CD4-positive, alpha-beta T cell treated with Interleukin-2 at 100 ng/mL for 4 hours (primary cell): ENCODE data around the gene SORBS2.

Experiments
- DNase-seq: peaks from one replicate; pipeline ENCODE4 v3.0.0-alpha.2; 2020; ENCODE audit warnings: low spot score

SORBS2 gene

DNA sequence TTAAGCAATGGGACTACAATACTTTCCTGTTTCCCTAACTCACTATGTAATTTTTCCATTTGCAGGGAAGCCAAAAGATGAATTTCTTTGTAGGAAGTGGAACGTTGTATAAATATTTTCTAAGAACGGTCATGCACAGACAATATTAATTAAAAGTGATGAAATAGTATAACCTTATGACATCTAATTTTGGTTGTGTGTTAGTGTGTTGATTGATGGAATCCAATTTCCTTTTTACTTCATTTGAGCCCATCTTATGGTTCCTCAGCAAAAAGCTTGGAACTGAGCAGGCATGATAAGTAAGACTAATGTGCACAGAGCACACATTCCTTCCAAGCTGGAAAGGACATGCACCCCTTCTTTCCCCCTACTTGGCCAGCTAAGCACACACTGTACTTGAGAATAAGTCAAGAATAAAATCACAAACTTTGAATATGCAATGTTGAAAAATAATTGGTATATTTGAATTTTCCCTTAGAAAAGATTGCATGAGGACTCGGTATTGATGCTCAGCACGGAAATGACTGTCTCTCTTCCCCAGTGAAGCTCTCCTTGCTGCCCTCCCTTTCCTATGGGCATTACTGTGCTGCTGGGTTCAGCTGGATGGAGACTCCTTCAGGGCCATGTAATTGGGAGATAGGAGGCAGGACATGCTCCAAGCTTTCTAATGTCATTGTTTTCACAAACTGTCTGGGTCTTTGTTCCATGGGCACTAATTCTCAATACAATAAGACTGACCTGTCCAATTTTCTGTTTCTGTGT, 257.4 kb downstream of the SORBS2 start:
- DNase-seq = no peak

DNA sequence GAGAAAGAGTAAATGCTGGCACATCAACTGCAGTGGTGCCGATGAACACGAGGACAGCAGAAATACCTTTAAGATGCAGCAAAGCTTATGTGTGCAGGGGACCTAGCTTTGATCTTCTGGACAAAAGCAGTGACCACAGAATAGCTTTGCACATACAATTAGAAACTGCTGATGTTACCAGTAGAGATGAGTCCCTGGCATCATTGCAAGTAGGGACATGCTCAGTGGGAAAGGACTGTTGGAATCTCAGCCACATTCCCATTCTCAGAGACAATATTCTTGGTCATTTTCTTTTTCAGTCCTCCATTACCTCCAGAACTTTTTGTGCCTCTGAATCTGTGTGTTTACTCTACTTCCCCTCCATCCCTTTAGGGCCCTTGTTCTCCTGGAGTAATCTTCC, 259.7 kb downstream of the SORBS2 start:
- no peak for DNase-seq

DNA sequence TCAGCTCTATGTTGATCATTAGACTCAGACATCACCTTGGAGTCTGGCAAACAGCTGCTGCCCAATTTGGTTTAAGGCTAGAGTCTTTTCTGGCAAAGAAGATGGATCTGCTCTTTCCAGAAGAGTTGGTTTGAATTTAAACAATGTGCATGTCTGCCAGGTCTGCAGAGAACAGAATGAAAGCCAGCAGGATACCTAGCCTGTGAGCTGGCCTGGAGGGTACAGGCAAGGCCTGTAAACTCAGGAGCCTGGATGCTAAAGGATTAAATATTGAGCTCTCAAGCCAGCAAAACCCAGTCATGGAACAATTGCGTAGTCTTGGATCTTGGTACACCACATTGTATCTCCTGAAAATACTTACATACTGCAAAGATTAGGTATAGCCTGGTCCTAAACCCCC, 261.1 kb downstream of the SORBS2 start:
- DNase-seq = no peak

DNA sequence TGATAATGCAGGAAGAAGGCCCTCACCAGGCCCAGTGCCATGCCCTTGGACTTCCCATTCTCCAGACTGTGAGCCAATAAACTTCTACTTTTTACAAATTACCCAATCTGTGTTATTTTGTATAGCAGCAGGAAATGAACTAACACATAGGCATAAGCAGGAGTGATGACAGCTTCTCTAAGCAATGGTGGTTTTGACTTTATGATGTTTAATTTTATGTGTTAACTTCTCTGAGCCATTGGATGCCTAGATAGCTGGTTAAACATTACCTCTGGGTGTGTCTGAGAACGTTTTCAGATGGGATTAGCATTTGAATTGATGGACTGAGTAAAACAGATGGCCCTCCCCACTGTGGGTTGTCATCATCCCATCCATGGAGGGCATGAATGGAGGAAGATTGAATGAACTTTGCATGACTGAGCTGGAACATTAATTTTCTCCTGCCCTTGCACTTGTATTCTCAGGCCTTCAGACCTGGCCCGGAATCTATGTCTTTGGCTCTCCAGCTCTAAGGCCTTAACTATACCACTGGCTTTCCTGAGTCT, 262.8 kb downstream of the SORBS2 start:
- no peak for DNase-seq

DNA sequence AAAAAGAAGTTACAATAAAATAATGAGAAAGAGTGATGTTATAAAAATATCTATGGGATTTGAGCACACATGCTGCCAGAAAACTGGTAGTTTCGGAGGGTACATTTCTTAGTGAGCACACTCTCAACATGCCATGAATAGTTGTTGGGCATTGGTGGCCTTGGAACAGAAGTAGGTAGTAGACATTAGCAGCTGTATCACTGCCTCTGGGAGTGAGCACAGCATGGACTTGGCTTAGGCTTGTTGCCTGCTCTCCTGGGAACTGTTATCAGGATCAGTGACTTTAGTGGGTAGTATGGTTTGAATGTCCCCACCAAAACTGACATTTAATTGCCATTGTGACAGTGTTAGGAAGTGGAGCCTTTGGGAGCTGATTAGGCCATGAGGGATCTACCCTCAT, 263.4 kb downstream of the SORBS2 start:
- no peak for DNase-seq

DNA sequence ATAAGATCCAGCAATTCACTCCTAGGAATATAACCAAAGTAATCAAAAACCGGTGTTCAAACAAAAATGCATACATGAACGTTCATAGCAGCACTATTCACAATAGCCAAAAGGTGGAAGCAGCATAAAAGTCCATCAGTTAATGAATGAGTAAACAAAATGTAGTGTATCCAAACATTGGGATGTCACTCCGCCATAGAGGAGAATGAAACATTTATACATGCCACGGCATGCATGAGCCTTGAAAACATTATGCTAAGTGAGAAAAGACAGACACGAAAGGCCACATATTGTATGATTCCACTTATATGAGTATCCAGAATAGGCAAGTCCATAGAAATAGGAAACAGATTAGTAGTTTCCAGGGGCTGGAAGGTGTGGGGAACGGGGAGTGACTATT, 265.7 kb downstream of the SORBS2 start:
- no peak for DNase-seq

DNA sequence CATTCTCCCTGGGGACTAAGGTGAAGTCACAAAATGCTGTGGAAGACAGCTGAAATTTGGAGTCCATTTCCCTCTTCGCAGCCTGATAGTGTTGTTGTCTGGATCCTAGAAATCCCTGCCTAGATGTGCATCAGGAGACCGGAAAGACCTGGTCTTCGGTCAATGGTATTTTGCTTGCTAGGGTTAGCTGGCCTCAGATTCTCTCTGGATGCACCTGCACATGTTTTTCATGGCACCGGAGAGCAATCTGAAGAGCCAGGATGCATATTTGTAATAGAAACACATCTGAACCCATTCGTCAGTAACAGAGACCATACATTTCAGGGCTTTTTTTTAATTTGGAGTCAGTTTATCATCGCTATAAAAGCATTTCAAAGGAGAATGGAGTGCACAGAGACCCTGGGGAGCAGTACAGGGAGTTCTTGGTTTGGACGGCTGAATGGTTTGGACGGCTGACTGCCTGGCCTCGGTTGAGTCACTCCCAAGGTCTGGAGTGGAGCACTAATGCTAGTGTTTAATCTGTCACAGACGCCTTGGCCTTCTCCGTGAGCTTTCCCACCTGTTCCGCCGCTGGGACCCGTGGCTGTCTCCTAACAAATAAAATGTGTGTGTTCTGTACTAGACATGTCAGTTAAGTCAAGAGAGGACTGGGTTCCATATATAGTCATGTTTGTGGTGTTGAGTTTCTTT, 269.2 kb downstream of the SORBS2 start:
- DNase-seq = no peak

DNA sequence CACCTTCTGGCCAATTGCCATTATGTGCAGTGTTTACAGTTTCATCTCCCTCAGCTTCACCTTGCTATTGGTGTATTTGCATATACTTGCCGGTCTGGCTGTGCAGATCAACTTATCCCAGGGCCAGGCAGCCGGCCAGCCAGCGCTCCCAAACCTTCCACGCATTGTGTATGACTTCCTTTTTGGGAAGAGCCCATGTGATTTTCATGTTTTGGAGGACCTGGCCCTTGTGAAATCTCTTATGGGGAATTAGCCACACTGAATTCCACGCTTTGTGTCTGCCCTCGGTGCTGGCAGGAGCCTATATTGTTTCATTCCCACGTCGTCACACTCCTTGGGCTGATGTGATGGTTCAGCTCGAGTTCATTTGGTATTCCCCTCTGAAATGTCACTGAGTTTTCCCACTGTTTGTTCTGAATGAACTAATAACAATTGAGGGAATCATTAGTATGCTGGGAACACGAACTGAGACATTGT, 270.7 kb downstream of the SORBS2 start:
- DNase-seq = no peak

DNA sequence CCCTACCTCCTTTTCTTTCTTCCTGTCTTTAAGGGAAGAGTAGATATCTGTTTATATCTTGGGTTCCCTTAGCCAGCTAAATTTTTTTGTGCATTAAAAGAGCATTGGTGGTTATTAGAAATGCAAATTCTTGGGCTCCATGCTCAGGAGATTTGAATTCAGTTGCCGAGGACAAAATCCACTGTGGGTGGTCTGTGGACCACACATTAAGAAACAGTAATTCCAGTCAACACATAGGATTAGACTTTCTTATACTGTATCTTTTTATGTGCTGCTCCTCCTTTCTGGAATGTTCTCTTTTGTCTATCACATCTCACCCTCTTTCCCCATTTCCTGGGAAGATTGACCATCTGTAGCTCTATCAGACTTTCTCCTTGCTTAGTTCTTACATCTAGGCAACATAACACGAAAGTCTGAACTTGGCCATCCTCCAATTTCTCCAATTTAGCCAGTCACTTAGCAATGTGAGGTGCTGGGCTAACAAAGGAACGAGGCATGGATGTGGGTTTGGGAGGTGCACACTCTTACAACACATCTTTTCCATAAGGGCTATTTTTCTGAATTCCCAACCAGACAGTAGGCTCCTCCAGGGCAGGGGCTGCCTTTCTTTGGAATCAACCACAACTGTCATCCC, 271.4 kb downstream of the SORBS2 start:
- DNase-seq = no peak

DNA sequence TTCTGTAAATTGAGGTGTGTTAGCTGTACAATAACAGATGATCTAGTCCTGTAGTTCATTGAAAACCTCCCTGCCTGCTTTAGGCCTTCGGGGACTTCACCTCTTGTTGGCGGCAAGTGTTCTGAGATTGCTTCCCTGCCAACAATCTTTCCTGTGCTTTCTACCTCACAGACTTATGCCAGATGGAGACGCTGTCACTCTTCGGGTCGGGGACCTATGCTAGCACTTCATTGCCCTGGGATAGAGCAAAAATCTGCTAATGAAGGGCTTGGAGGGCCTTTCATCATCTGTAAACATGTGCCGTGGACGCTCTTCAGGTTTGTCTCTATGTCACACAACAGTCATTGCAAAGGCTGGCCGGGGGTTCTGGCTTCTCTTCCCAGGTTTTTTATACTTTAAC, 272.0 kb downstream of the SORBS2 start:
- no peak for DNase-seq

DNA sequence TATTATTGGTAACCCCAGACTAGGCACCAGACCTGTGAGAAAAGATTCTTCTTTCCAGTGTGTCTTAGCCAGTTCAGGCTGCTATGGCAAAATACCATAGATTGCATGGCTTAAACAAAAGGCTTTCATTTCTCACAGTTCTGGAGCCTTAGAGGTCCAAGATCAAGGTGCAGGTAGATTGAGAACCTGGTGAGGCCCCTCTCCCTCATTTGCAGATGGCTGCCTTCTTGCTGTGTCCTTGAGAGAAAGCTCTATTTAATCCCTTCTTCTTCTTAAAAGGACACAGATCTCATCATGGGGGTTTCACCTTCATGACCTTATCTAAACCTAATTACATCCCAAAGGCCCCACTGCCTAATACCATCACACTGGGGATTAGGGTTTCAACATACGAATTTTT, 273.2 kb downstream of the SORBS2 start:
- DNase-seq = no peak

DNA sequence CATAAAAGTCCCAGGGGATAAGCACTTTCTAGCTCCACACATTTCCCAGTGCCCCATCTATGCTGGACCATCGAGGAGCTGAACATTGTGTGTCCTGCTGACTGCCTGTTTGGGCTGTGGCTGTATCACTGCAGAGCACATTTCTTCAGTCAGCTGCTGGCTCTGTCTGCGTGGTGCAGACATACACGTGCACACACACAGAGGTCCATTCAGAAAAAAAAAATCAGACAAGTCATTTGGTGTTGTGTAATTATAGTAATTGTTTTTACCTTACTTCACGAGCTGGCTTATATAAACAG, 275.6 kb downstream of the SORBS2 start:
- no peak for DNase-seq

DNA sequence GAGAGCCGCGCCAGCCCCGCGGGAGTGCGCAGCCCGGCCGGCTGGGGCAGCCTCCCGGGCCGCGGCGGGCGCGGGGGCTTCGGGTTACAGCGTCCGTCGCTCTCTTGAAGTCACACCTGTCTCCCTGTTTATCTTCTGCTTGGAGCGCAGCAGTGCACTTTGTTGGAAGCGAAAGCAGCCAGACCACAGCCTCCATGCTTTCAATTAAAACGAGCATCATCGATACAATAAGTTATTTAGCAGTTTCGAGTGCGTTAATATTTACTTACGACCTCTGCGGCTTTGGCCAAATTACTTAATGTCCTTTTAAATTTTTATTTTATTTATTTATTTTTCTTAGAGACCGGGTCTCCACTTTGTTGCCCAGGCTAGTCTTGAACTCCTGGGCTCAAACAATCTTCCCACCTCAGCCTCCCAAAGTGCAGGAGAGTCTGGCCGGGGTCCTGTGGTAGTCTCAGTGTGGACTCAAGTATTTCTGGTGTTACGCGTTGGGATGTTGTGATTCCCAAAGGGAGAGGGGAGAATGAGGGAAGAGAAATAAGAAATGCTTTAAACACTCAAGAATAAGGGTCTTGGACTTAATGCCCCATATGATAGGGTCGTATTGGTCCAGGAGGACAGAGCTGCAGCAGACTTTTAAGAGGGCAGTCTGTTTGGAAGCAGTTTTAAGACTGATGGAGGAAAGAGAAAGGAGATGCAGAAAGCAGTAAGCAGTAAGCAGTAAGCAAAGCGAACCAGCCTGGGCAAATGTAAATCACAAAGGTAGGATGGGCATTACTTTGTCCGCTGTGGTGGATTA, 276.2 kb downstream of the SORBS2 start:
- no peak for DNase-seq
